CD4-positive, alpha-beta T cell treated with Interleukin-12 subunit alpha and Interleukin-12 subunit beta, for 1 hour (primary cell): Measurements from ENCODE around the gene FAF2.
"Not testable (repeated sequence)": the region's sequence is repeated elsewhere in the genome, so short reads cannot be mapped to it uniquely, and the experiment has no call there.

Experiments used
- DNase-seq: peaks from one replicate; pipeline ENCODE4 v3.0.0-alpha.2; 2020

FAF2 gene

DNA sequence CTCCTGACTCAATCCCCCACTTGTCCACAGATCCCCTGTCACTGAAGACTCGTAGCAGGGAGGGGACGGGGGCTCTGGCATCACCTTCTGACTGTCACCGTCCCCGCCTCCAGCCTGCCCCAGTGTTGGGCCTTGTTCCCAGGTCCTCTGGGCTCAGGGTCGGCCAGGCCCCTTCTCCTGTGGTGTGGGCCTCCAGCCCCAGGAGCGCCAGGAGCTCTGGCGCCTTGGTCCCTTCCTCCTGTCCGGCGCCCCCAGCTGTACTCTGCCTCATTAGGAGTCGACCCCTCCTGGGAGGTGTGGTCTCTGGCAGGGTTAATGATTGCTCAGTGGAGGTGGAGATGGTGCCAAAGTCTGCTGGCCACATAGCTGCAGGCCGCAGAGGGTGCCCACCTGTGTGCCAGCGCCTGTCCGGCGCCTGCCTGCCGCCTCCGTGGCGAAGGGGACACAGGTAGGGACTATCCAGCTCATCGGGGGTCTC, 100.8 kb downstream of the FAF2 start, which contains the start of gene CDHR2:
Gene CDHR2 (plus strand): TSS at position 376 of the 478 bp plus-strand sequence. CDS start 16,011 bp downstream, outside the sequence.
- DNase-seq = no peak

- DNase-seq = no peak
Observed at GRCh38 chr5:176549871-176550270, 101.7 kb downstream of the FAF2 start.

- DNase-seq = no peak
Observed at GRCh38 chr5:176550275-176550831, 102.2 kb downstream of the FAF2 start.

- not testable (repeated sequence) for DNase-seq
Observed at GRCh38 chr5:176550937-176551336, 102.8 kb downstream of the FAF2 start.

DNA sequence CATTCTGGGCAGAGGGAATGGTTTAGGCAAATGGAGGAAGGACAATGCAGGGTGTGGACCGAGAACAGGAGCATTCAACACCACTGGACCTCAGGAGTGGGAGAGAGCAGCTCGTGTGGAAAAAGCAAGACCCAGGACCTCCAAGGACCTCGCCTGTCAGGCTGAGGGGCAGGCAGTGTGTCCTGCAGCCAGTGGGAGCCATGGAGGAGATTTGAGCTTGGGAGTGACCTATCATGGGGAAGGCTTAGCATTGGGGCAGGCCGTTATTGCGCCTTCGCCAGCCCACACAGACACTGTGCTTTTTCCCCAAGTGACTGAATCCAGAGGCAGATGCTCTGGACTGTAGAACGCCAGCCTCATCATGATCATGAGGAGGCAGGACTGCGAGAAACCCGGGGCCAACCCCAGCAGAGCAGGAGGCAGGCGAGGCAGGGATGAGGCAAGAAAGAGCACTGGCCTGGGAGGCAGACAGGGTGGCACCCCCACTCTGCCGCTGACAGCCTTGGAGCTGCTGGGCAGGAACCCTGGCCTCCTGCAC, 104.2 kb downstream of the FAF2 start:
- no peak for DNase-seq

DNA sequence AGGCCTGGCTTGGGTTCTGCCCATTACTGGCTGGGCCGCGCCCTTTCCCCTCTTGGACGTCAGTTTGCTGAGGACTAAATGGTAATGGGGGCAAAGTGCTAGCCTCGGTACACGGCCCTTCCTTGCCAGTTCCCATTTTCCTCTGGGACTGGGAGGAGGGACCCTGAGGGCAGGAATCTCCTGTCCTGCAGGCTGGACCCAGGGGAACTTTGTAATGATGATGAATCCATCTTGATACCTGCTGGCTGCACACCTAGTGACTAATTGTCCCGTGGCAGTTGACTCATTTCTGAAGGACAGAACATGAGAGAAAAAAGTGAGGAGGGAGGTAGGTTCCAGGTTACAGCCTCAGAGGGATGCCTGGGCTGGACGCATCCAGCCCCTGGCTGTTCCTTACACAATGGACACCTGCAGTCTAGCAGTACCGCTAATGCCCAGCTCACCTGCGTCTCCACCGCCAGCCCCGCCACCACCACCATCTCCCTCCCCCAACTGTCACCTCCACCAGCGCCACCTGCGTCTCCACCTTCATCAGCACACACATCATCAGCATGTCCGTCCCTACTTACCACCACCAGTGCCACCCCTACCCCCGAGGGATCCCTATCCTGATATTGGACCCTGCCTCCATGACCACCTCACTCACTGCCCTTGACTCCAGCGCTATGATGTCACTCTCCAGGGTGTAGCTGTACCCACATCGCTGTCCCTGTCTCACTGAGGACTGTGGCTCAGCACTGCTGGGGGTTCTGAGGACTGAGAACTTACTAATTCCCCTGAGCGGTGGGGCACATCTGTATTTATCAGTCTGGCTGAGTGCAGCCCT, 105.3 kb downstream of the FAF2 start:
- DNase-seq = no peak

DNA sequence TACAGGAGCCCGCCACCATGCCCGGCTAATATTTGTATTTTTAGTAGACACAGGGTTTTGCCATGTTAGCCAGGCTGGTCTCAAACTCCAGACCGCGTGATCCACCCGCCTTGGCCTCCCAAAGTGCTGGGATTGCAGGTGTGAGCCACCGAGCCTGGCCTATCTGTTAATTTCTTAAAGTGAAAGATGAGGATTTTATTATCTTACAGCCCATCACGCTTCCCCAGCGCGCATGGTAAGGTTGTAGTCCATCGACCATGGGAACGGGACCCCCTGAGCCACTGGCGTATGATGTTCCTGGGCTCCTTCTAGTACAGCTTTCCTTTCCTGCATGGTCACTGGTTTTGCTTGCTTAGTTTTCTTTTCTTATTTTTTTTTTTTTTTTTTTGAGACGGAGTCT, 109.7 kb downstream of the FAF2 start:
- no peak for DNase-seq
